ENCODE results near the gene MYLK2.
"Not testable (repeated sequence)": the region's sequence is repeated elsewhere in the genome, so short reads cannot be mapped to it uniquely, and the experiment has no call there.

The MYLK2 gene

GRCh38 chr20:31819083-31819784, at the start of gene MYLK2:
TSS of gene MYLK2 (plus strand) at chr20:31819356. CDS start at chr20:31819581, 225 bp downstream.
- DNase-seq: no peak

DNA sequence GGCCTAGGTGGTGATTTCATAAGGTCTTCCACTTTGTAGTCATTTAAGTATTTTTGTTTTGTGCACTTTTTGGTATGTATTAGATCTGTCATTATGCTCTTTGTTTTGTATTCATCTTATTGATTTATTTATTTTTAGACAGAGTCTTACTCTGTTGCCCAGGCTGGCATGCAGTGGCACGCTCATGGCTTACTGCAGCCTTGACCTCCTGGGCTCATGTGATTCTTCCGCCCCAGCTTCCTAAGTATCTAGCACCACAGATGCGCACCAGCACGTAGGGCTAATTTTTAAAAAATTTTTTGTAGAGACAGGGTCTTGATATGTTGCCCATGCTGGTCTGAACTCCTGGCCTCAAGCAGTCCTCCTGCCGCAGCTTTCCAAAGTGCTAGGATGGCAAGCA, 49.5 kb upstream of the MYLK2 start:
- no peak for DNase-seq

- DNase-seq: no peak
Observed at GRCh38 chr20:31770243-31770642, 48.9 kb upstream of the MYLK2 start.

DNA sequence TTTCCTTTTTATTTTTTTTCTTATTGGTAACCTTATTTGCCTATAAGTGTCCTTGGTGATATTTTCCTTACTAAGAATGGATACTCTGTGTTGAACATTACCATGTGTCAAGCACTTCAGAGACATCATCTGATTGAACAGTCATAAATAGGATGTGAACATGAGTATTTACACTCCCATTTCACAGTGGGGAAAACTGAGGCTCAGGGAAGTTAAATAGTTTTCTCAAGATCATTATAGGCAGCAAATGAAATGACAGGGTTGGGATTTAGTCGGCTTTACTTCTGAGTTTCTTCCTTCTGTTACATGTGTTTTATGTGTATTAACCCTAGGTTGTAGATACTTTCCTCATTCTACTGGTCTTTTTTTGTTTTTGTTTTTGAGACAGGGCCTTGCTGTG, 44.7 kb upstream of the MYLK2 start:
- DNase-seq: no peak

- DNase-seq: no peak
Observed at GRCh38 chr20:31780839-31781238, 38.3 kb upstream of the MYLK2 start.

- DNase-seq: no peak
Observed at GRCh38 chr20:31781945-31782344, 37.2 kb upstream of the MYLK2 start.

GRCh38 chr20:31784354-31785044, 34.7 kb upstream of the MYLK2 start:
- no peak for DNase-seq

DNA sequence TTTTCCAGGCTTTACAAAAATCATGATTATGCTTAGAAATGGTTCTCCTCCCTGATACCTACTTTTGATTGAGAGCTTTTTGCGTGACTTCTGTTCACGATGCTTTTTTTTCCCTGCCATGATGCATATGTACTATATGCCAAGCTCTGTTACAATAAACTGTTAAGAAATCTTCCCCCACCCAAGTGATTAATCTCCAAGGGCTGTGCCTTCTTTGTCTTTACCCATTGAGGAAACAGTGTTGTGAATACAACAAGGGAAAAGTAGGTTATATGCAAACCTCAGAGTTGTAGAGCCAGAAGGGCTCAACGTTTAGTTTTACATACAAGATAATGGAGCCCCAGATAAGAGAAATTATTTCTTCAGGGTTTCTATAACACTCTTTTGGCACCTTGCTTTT, 34.1 kb upstream of the MYLK2 start:
- DNase-seq: no peak

- DNase-seq: no peak
Observed at GRCh38 chr20:31788578-31788977, 30.6 kb upstream of the MYLK2 start.

DNA sequence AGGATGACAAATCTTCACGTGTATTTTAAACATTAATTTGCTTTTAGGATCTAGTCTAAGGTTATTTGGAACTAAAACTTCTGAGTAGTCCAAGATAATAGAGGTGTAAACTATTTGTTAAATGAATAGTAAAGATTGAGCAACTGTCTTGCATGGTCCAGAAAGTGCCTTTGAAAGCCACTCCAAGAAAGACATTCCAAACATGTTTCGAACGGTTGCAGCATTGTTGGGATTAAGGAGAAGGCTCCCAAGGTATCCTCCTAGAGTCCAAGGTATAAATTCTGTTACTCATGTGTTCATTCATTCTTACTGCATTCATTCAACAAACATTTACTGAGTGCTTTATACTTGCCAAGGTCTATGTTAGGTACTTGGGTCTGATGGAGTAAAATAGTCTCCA, 28.8 kb upstream of the MYLK2 start:
- no peak for DNase-seq

DNA sequence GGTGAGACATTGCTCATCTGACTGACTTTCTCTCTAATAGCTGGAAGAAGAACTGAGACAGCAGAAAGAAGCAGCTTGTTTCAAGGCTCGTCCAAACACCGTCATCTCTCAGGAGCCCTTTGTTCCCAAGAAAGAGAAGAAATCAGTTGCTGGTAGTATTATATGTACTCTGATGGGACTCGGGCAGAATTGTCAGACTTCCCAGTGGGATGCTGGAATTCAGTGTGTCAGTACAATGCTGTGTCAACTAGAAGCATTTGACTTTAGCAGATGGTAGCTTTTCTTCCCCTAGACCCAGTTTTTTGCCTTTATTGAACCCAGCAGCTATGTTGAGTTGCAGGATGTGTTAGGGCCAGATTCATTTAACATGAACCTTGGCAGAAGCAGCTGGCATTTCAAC, 21.8 kb upstream of the MYLK2 start:
- no peak for DNase-seq

DNA sequence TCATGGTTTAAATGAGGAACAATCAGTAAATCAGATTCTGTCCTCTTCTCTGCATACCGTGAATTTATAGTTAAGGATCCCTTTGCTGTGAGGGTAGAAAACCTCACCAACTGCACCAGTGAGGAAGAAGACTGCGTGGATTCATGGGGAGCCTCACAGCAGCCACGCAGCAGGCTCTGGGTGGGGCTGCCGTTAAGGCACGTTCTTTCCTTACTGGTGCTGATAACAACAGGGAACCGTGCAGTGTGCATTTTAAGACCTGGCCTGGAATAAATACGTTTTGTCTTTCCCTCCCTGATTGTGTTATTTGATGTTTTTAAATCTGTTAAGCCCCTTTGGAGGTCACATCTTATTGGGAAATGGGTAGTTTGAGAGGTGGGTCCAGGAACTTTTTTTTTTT, 17.6 kb upstream of the MYLK2 start:
- DNase-seq: no peak

- no peak for DNase-seq
Observed at GRCh38 chr20:31803552-31804291, 15.4 kb upstream of the MYLK2 start.

DNA sequence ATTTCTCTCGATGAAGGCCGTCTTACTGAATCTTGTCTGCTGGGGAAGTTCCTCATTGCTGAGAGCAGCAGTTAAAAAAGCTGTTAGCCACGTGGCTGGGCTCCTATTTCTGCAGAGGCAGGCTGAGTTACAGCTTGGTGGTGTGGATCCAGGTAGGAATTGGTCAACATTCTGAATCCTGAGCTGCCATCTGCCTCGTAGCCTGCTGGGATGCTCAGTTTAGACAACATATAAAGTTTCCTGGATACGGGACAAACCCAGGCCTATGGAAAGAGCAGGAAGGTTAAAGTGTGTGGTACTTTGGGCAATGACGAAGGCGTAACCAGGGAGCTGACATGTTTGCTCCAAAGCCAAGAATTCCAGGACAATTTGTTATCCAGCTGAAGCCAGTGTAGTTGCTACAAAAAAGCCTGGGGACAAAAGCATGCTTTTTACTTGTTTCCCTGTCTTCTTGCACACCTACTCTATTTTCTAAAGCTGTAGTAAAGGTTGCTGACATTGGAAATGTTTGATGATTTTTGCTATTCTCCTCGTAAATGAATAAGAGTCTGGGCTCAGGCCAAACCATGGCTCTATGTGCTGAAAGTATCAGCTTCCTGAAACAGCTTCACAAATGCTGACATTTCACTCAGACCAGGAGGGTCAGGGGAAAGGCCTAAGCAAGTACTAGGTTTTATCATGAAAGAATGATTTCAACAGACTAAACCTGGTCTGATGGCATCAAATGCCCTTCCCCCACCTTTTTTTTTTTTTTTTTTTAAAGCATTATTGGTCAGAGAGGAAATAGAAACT, 12.4 kb upstream of the MYLK2 start:
- no peak for DNase-seq

DNA sequence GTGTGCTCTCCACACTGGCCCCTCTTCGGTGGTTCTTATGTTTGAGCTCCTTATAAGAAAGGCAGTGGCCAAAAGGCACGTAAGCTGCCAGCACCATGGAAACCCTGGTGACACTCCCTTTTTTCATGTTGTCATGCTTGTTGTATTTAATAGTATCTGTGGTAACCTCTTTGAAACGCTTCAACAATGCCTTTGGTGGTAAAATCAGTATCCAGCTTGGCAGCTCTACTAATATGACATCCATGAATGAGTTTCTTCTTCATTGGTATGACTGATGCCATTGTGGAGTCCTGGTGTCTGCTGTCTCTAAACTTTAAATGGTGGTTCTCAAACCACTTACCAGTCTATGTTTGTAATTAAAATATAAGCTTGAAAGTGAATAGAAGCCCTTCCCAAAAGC, 10.7 kb upstream of the MYLK2 start:
- no peak for DNase-seq

DNA sequence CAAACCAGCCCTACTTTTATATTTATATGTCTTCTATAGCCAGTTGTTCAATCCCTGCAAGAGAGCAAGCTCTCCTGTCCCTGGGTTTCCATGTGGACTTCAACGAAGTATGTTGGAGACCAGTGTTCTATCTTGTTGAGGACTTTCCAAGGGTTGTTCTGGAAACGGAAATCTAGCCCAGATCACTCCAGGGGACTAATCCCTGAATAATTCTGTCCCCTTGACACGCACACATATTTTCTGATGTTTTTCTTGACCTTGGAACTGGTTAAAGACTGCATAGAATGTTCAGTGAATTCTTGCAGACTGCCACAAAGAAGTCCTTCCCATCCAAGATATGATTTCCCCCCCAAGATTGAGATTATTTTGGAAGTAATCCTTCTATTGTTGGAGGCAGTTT, 9.5 kb upstream of the MYLK2 start:
- no peak for DNase-seq

DNA sequence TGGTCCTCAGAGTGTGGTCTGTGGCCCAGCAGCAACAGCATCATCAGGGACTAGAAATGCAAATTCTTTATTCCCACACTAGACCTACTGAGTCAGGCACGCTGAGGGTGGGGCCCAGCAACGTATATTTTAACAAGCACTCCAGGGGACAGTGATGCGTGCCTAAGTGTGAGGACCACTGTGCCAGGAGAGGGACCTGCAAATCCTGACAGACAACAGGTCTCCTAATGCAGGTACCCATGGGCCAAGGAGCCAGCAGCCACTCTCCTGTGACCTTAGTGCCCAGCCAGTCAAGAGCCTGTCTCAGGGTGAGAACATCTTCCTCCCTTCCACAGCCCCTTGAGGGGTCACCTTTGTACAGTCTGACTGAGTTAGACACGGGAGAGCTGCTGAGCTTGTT, 8.0 kb upstream of the MYLK2 start:
- DNase-seq: no peak

DNA sequence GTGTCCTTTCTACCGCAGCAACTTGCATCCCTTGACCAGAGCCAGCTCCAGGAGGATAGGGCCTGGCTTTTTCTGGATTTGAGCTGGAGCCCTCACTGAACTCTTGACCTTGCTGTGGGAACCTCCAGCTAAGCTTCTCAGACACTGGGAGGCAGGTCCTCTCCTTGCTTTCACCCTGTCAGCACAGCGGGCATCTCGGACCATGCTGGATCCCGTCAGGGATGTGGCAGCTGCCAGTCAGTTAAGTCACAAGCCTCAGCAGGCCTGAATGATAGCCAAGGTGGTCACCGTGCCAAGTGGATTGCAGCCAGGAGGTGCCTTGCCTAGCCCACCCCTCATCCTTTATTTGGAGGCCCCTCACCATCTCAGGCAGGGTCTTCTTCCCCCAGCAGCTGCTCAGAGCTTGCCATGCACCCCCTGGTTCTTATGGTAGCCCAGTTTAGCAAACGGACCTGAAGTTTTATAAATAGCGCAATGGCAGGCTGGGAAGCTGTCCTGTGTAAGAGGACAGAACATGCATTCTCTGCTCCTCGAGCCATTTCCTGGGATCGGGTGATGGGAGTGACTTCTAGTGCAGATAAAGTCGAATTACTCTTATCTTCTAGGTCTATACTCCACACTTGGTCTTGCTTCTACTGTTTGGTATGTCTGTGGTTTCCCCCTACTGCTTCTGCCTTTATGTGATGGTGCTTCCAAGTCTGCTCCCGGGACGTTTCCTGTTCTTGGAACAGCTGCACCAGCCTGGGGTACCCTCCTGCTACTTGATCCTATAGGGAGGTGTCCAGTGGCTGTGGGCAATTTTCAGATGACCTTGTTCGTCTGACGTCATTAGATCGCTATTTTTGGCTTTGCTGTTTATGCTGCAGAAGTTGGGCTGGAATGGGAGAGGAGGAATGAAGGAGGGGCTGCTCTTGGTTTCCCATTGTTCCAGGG, 7.1 kb upstream of the MYLK2 start:
- no peak for DNase-seq

DNA sequence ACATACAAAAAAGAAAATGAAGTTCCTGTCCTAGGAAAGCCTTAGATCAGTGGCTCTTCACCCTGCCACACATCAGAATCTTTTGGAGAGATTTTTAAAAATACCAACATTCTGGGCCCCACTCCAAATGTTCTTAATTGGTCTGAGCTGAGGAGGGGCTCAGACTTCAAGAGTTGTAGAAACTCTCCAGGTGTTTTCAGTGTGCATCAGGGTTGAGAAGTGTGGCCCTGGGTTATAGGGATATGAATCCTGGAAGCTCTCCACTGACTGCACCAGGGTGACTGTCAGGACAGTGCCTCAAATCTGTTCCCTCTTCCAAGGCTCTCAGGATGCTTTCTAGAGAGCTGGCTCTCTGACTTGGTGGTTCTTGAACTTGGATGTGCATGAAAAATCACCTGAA, 5.5 kb upstream of the MYLK2 start:
- DNase-seq: no peak

GRCh38 chr20:31814142-31814541, 5.0 kb upstream of the MYLK2 start:
- DNase-seq: not testable (repeated sequence)

DNA sequence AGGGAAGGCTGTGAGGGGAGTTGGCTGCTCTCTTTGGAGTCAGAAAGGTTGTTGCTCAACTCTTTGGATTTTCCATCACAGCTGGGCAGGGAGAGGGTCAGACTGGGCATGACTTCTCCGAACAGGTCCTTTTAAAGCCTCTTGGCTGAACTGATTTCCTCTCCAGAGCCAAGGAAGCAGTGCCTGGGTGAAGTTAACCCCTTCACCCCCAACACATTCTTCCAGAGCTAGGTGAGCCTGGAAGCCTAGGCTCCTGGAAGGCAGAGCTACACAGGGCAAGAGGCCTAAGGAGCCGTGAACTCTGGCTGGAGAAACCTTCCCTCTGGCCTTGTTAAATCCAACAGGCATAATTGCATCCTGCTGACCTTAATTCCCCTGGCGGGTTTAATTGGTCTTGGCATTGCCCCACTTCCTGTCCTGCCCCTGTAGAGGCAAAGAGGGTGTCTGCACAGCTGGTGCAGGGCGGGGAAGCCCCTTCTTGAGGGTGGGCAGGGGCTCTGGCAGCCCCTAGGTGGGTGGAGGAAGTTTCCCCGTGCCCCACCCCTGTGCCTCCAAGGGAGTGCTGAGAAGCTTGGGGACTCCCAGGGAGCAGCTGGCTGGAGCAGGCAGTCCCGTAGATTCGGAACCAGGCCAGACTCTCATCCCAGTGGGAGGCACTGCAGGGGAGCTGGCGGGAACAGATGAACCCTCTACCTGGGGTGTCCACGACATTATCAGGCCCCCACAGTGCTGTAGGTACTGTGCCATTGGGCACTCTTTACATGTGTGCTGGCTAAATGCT, 3.6 kb upstream of the MYLK2 start:
- DNase-seq: no peak
